GM10266 (cell line): ENCODE measurements around the gene MAML1.
"Not testable (repeated sequence)": the region's sequence is repeated elsewhere in the genome, so short reads cannot be mapped to it uniquely, and the experiment has no call there.

Source experiments
- DNase-seq: peaks from one replicate; pipeline ENCODE4 v3.0.0; 2012; ENCODE audit errors: extremely low spot score
- CTCF ChIP-seq: IDR thresholded peaks from 2 replicates; pipeline ENCODE4 v1.5.1; 2012; ENCODE audit warnings: mild to moderate bottlenecking, low read depth; ENCODE audit not compliant: control insufficient read depth, insufficient read depth; ENCODE audit errors: missing control alignments

The MAML1 gene

GRCh38 chr5:179734536-179735164, 2.0 kb downstream of the MAML1 start:
- no peak for TF ChIP-seq CTCF
- DNase-seq: no peak

- no peak for TF ChIP-seq CTCF
- DNase-seq: no peak
Observed at GRCh38 chr5:179738742-179739141, 6.1 kb downstream of the MAML1 start.

GRCh38 chr5:179744106-179744505, 11.5 kb downstream of the MAML1 start:
- not testable (repeated sequence) for DNase-seq

- no peak for DNase-seq
- TF ChIP-seq CTCF: no peak
Observed at GRCh38 chr5:179746872-179747271, 14.2 kb downstream of the MAML1 start.

GRCh38 chr5:179747811-179748210, 15.2 kb downstream of the MAML1 start:
- no peak for TF ChIP-seq CTCF
- DNase-seq: no peak

GRCh38 chr5:179749857-179750508, 17.4 kb downstream of the MAML1 start:
- no peak for DNase-seq
- TF ChIP-seq CTCF: no peak

- TF ChIP-seq CTCF: no peak
- no peak for DNase-seq
Observed at GRCh38 chr5:179753971-179754370, 21.3 kb downstream of the MAML1 start.
